GM19043 (cell line): ENCODE results near the gene FAM83F.
"Not testable (repeated sequence)": the region's sequence is repeated elsewhere in the genome, so short reads cannot be mapped to it uniquely, and the experiment has no call there.

Experiments used
- ATAC-seq: cut with Tn5 transposase; IDR thresholded peaks from one replicate; pipeline ENCODE4 v1.9.1; 2021; ENCODE audit warnings: low read depth; ENCODE audit not compliant: unreplicated experiment

The FAM83F gene

DNA sequence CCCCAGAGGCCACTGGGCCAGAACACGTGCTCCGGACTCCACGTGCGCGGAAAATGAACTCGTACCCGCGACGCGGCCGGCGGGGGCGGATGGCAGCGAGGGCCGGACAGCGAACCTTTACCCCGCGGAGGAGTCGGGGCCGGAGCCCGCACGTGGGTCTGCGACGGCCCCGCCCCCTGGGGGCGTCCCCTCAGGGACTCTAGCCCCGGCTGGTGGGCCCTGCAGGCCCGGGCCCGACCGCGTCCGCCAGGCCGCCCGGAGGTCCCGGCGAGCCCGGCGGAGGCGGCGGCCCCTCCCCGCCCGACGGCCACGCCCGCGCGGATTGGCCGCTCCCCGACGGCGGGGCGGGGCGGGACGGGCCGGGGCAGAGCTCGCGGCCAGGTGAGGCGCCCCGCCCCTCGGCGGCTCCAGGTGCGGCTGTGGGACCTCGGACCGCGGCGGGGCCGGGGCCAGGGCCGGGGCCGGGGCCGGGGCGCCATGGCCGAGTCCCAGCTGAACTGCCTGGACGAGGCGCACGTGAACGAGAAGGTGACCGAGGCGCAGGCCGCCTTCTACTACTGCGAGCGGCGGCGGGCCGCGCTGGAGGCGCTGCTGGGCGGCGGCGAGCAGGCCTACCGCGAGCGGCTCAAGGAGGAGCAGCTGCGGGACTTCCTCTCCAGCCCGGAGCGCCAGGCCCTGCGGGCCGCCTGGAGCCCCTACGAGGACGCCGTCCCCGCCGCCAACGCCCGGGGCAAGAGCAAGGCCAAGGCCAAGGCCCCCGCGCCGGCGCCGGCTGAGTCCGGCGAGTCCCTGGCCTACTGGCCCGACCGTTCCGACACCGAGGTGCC lies at the start of gene FAM83F:
FAM83F (plus strand) TSS at position 389 of the 827 bp plus-strand sequence; CDS start at position 478, 89 bp downstream.
- no peak for ATAC-seq

DNA sequence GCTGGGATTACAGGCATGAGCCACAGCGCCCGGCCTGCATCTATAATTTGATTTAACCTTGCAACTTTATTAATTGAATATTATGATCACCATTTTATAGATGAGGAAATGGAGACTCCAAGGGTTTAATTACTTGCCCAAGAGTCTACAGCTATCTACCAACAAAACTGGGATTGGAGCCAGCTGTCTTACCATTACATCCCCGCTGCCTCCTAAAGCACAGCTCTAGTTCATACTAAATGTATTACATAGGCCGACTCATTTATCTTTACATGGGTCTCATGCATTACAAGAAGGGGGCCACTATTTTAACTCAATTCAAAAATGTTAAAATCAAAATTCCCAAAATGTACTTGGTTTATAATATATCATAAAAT lies 48.6 kb upstream of the FAM83F start:
- no peak for ATAC-seq

DNA sequence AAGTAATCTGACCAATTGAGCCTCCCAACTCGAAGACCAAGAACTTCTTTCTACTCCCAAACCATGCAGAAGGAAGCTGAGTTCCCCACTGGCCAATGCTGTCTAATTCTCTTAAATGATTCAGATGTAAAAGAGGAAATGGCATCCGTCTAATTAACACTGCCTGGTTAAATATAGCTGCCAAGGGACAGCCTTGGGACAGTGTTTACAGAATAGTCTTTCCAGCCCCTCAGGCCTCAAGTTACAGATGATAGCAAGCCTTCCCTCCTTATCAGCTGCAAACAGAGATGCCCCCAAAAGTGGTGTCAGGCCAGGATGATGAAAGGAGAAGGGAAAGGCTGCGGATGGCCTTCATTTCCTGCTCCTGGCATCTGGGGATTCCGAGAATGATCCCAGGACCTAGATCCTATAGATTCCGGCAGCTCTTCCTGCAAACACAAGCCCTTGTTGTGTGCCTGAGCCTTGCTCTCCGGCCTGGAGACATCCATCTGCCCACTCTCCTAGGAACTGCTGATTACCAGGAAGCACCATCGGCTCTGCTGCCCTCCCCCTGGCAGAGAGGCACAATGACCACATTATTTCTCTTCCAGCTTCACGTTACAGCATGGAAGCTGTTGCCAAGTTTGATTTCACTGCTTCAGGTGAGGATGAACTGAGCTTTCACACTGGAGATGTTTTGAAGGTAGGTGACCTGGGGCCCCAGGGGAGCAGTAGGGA lies 48.1 kb upstream of the FAM83F start:
- ATAC-seq, result no peak

DNA sequence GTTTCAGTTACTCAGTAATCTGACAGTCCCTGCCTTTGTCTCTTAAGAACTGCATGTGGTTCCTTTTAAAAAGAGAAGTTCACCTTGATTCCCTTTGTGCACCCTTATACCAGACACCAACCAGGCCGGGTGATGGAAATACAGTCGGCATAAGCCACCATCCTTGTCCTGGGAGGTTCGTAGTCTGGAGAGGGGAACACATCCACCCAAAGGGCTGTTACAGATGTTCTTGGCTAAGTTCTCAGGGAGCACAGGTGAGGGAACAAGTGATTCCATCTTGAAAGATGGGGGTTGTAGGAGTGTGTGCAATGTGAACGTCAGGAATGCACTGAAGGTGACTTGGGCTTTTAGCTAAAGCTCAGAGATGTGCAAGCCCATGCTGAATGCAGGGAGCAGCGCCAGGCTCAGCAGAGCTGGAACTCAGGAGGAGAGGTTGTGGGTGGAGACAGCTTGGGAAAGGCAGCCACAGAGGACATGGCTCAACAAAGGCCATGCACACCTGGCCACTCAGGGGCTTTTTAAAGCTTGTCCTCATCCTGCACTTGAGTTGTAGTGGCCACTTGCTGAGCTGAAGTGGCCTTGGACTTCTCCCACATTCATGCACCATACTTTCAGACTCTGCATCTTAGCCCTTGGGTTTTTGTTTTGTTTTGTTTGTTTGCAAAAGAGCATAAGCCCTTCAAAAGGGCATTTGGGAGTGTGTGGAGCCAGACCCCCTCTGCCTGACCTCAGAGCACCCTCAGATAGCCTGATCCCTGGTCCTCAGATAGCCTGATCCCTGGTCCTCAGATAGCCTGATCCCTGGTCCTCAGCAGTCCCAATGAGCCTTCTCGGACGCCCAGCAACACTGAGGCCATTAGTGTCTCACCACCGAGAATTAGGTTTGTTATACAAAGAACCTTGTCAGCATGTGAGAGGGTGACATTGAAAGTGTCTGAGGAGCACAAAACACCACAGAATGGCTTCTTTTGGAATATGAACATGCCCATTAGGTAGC lies 47.2 kb upstream of the FAM83F start:
- no peak for ATAC-seq

DNA sequence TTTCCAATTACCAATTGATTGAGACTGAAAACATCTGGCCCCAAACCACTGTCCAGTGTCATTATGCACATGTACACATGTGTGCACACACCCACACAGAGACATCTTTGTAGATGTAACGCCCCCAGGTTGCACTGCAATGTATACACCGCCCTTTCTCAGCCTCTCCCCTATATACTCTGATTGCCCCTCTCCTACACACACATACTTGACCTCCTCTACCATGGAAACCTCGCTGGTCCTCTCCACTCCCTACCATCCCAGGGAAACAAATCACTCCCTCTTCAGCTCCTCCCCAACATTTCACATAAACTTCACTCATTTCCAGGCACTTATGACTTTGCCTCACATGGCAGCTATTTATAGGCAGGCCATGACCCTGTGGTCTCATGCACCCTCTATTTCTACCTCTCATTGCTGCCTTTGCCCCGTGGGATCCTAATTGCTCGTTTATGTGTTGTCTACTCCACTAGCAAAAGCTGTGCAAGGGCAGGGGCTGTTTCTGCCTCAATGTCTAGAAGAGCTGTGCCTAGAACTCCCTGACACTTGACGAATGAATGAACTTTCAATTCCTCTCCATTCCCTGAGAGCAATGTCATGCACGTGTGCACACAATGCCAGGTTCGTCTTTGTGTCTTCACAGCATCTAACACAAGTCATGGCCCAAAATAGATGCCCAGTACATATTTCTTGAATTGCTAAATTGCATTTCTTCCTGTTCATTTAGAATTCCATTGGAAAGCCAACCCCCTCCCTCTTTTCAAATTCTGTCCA lies 44.6 kb upstream of the FAM83F start:
- no peak for ATAC-seq

DNA sequence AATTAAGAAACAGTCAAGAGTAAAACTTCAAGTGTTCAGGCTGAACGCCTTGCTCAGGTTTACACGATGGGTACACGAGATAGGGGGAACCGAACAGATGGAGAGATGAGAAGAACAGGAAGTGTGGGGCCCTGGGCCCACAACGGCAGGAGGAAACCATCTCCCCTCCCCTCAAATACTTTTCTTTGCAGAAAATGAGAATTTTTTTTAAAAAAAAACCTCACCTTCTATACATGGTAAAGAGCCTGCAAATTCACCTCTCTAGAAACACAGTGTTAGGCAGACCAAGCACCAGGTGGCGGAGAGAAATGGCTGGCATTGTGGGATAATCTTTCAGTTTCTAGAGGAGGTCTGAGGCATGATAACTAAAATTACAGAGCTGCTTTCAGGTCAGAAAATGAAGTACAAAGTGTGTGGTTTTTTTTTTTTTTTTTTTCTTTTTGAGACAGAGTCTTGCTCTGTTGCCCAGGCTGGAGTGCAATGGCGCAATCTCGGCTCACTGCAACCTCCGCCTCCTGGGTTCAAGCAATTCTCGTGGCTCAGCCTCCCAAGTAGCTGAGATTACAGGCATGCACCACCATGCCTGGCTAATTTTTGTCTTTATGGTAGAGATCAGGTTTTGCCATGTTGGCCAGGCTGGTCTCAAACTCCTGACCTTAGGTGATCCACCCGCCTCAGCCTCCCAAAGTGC lies 43.0 kb upstream of the FAM83F start:
- ATAC-seq, result not testable (repeated sequence)

DNA sequence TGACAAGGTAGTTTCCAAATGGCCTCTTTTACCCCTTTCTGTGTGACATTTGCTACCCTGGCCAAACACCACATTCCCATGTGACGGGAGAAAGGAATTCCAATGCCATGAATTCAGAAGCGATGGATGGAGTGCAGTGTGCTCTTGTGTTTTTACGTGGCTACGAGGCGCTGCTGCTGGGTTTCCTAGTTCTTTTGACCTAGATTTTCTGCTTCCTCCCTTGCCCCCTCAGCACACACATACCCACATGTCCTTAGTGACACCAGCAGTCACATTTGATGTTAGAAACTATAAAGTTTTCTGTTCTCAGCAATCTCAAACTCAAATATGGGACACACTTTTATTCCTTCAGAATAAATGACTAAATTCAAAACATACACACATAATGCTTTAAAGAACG lies 42.4 kb upstream of the FAM83F start:
- ATAC-seq, result no peak

DNA sequence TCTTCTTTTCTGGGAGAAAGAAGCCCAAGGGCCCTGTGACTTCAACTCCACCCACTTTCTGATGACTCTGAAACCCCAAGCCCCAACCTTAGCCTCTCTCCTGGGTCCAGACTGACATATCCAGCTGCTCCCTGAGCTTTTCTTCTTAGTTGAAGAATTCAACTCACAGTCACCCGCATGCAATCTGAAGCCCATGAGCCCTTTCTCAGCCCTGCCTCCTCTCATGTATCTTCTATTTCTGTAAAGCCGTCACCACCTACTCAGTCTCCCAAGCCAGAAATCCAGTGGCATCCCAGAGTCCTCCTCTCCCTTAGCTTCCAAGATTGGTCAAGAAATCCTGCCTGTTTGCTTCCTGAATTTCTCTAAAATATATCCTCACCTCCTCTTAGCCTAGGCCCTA lies 41.7 kb upstream of the FAM83F start:
- no peak for ATAC-seq

DNA sequence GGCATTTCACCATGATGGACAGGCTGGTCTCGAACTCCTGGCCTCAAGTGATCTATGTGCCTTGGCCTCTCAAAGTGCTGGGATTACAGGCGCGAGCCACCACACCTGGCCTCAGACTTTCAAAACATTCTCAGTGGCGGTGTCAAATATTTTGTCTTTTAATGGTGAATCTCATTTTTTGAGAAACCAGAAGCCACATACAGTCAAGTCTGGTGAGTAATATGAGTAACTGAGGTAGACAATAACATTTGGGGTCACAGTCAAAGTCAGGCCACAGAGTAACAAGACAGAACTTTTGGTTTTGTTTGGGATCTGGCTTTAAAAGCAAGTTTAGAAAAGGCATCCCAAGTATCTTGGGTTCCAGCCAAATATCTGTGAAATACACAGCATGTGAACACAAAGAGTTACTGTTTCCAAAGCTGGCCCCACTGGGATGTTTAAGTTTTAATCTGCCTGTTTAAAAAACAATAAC lies 40.1 kb upstream of the FAM83F start:
- ATAC-seq, result no peak

DNA sequence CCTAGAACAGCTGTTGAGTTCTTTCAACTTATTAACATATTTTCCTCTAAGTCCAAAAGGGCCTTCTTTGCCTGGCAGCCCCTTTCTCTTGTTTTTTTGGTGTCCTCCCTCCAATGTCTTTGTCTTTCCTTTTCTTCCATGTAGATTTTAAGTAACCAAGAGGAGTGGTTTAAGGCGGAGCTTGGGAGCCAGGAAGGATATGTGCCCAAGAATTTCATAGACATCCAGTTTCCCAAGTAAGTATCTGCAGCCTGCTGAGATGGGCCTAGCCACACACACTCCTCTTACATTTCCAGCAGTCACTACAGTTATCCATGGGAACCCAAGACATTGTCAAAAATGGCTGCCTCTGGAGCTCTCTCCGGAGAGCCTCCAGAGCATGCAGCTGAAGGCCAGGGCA lies 39.1 kb upstream of the FAM83F start:
- no peak for ATAC-seq

DNA sequence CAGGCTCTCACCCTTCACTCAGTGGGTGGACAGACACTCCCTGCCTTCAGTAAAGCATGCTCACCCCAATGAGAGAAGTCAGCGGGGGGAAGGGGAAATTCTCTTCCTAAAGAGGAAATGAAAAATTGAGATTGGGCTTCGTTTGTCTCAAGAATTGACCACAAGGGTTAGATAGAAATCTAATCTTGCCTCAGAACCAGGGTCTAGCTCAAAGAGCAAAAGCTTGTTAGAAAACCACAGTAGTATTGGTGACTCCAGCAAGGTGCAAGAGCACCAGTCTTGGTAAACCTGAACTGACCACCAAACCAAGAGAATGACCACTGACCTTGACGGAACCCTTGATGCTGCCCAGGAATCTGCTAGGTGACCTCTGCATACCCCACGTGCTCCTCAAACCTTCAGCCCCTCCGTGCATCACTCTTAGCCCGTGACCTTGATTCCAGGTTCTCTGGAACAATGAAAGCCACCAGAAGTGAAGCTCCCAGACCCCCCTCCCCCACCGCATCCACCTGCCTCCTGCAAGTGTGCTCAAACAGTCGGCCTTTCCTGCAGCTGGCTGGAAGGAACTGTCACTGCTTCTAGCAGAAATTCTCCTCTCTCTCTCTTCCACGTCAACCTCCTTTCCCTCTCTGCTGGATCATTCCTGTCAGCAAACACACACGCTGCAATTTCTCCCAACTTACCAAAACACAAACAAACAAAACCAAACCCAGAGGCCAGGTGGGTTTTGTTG lies 37.7 kb upstream of the FAM83F start:
- ATAC-seq, result no peak

DNA sequence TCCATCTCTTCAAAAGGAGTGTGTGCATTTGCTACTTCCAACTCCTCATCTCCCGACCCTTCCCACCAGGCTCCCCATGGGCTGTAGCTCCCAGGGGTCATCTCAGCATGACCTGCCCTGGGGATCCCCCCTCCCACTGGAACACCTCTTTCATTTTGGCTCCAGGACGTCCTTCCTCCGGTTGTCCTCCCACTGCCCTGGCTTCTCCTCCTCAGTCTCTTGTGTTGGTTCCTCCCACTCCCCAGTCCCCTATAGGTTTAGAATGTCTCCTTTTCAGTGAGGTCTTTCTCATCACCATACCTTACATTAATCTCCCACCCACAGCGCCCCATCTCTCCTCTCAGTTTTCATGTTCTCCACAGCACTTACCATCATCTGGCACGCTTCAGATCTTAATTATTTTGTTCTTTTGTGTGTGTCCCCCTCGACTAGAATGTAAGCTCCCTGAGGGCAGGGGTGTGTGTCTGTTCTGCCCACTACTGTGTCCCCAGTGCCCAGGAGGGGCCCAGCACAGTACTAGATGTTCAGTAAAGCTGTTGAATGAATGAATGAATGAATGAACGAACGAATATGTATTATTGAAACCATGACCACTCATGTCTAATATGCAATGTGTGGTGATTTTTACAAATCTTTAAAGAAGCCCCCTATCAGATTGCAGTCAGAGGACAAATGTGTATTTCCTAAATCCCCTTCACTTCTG lies 36.6 kb upstream of the FAM83F start:
- ATAC-seq, result no peak

DNA sequence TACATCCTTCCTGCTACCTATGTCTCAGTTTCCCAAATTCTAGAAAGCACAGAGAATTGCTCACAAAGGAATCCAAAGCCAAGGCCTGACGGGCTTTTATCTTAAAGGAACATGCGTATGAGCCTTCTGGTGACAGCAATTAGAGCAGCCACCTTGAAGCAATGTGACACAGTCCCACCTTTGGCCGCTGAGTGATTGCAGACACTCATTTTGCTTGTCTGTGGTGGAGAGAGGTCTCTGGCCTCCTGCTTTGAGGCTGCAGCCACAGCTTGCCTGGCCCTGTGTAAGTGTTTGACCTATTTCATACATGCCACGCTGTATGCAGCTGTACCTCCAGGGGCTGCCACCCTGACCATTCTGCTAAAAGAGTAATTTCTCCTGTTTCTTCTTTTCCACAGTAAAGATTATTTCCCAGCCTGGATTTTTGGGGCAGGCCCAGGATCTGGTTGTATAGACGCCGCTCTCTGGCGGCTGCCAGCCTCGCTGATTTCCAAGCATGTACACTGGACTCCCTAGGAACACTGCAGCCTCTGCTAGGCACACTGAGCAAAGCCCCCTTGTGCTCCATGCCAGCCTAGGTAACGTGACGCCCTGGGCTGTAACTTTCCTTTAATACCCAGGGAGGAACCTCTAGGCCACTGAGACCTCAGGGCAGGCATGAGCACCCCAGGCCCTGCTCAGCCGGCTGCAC lies 35.7 kb upstream of the FAM83F start:
- ATAC-seq, result no peak

DNA sequence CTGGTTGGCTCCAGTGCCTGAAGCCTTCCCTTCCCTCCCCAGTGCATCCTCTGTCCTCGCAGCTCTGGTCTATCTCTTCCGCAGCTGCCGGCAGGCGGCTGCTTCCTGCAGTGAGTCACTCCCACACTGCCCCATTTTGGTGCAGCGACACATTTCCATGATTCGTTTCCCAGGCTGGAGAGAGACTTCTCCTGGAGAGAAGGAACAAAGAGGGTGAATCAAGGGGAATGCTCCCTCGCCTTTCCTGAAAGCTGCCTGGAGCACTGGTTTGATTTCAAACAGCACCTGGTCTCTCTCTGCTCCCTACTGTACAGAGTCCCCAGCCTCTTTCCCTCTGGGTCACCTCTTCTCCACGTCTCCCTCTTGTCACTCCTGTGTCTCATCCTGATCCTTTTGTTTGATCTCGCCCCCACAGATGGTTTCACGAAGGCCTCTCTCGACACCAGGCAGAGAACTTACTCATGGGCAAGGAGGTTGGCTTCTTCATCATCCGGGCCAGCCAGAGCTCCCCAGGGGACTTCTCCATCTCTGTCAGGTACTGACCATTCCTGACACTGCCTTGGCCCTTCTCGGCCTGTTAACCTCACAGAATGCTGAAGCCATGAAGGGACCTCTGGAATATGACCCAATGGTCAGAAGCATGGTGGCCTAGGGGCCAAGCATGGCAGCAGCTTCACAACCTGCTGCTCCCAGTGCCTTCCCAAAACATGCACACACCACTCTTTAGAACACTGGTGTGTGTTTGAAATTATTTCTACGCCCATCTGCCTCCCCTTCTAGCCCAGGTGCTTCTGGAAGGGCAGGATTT lies 34.9 kb upstream of the FAM83F start, which contains the start of gene TMA7B:
TMA7B (plus strand) TSS at position 758 of the 808 bp plus-strand sequence. CDS start 3,978 bp downstream, outside the sequence.
- ATAC-seq, result no peak

DNA sequence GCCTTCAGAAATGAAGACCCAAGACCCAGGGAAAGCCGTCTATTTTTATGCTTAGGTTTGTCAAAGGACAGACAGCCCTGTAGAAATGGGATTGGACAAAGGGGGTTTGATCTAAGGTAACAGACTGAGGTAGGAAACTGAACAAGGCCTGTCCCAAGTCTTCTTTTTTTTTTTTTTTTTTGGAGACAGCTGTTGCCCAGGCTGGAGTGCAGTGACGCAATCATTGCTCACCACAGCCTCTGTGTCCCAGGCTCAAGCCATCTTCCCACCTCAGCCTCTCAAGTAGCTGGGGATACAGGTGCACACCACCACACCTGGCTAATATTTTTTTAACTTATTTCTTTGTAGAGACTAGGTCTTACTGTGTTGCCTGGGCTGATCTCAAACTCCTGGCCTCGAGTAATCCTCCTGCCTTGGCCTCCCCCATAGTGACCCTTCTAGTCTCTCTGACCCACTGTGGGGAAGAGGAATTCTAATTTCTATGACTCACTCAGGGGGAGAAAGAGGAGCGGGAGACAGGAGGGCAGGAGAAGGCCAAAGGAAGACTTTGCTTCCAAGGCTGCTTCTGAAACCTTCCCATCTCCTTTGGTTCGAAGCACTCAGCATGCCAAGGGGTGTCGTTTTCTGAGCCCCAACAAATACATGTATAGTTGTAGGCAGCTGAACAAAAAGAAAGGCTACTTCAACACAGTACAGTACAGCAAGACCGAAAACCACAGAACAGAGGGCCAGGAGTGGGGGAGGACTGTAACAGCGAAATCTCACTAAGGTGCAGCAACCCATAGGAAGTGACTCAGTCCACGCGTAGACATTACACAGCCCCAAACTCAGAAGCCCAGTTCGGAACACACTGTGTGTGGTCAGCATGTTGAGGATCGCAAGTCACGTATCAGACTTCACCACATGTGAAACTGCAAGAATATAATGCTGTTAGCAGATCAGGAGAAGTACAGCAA lies 33.7 kb upstream of the FAM83F start:
- ATAC-seq, result peak; percentile 83
